AG04450 (cell line): Measurements from ENCODE around the gene IQCF5. TPM values are rescaled to one million over a fixed set of nuclear protein-coding genes. Genes with fewer than 3 reads are reported as not detected.

ENCODE experiments used
- CTCF ChIA-PET: fragments of 300-600, 350-600 bp; formaldehyde crosslinking; extraction: SDS; loops from one replicate; lab custom pipeline; 2022; ENCODE audit warnings: antibody characterized with exemption, inconsistent platforms; lab: Charles Lee
- POLR2A ChIA-PET: fragments of 350-600 bp; formaldehyde crosslinking; extraction: SDS; loops from one replicate; lab custom pipeline; 2021; ENCODE audit warnings: antibody characterized with exemption, inconsistent platforms; lab: Yijun Ruan, JAX
- DNase-seq: peaks from one replicate; pipeline ENCODE4 v3.0.0-alpha.2; 2011; ENCODE audit warnings: low read depth, low spot score
- H3K27ac ChIP-seq: one replicate; pipeline ENCODE4 v1.5.1; 2012; ENCODE audit warnings: low read depth, low read length, control low read depth
- H3K27me3 ChIP-seq: one replicate; pipeline ENCODE4 v1.6.0; 2012; ENCODE audit warnings: low read length; ENCODE audit not compliant: control insufficient read depth, insufficient read depth
- H3K4me3 ChIP-seq: 2 replicates; pipeline ENCODE4 v1.5.1; 2011; ENCODE audit warnings: mild to moderate bottlenecking, low read depth, low read length, control low read depth
- H3K9me3 ChIP-seq: 2 replicates; pipeline ENCODE4 v1.5.1; 2012; ENCODE audit warnings: low read length; ENCODE audit not compliant: control insufficient read depth, insufficient read depth
- polyA plus RNA-seq: library from polyadenylated mRNA; depleted of rRNA; stranded (reverse); fragments of >200 nt; gene quantifications from 2 replicates; pipeline ENCODE4 v1.2.3, GENCODE V29; 2011
- TF ChIP-seq, protein P1 (sequence below): IDR thresholded peaks from 2 replicates; pipeline ENCODE4 v1.5.1; 2011; ENCODE audit warnings: low read depth, low read length, control low read depth, inconsistent platforms

The IQCF5 gene
- polyA plus RNA-seq, 1 experiment: not detected

GRCh38 chr3:51897391-51897790, 22.0 kb upstream of the IQCF5 start:
- no peak overlapping the region for H3K27ac ChIP-seq
- CTCF ChIA-PET: no interaction called here
- H3K9me3 ChIP-seq: no peaks in the 10 kb centered on the region
- DNase-seq: no peak
- no peak overlapping the region for H3K4me3 ChIP-seq
- TF ChIP-seq, protein P1, sequence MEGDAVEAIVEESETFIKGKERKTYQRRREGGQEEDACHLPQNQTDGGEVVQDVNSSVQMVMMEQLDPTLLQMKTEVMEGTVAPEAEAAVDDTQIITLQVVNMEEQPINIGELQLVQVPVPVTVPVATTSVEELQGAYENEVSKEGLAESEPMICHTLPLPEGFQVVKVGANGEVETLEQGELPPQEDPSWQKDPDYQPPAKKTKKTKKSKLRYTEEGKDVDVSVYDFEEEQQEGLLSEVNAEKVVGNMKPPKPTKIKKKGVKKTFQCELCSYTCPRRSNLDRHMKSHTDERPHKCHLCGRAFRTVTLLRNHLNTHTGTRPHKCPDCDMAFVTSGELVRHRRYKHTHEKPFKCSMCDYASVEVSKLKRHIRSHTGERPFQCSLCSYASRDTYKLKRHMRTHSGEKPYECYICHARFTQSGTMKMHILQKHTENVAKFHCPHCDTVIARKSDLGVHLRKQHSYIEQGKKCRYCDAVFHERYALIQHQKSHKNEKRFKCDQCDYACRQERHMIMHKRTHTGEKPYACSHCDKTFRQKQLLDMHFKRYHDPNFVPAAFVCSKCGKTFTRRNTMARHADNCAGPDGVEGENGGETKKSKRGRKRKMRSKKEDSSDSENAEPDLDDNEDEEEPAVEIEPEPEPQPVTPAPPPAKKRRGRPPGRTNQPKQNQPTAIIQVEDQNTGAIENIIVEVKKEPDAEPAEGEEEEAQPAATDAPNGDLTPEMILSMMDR: no peak
- H3K27me3 ChIP-seq: peaks cover 6% of the 10 kb centered on the region
- POLR2A ChIA-PET: no interaction called here

DNA sequence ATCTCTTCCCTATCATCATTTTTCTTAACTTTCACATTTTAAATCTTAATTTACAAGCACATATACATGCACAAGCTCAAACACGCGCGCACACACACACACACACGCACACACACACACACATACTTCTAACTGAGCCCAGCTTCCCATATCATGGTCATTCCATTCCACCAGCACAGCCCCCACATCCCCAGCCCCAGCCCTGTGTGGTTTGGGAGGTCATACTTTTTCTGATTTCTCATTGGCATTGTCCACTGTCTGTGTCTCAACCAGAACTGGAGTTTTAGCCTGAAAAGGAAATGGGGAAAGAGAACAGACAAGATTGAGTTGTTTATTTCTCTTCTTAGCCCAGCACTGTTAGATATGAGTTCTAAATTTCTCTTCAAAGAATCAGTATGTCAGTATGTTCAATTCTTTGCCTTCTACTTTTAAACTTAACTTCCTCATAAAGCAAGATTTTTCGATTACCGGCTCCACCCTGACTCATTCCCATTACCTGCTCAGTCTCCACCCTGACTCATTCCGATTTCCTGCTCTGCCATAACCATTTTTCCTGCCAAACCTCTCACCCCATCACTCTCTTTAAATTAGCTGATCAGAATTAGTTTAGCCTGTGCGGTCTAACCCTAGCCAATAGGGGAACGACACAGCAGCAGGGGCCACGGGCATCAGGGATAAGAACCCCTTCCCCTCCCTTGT, 21.4 kb upstream of the IQCF5 start:
- H3K4me3 ChIP-seq: no peak overlapping the region
- TF ChIP-seq, protein P1: no peak
- POLR2A ChIA-PET: no interaction called here
- peaks cover 6% of the 10 kb centered on the region for H3K27me3 ChIP-seq
- H3K27ac ChIP-seq: no peak overlapping the region
- CTCF ChIA-PET: no interaction called here
- no peak for DNase-seq
- H3K9me3 ChIP-seq: no peaks in the 10 kb centered on the region

- Histone ChIP-seq H3K27ac (no peak overlapping the region), H3K9me3 (no peaks in the 10 kb centered on the region), H3K27me3 (peaks cover 6% of the 10 kb centered on the region), H3K4me3 (no peak overlapping the region)
- DNase-seq: no peak
- POLR2A ChIA-PET: no interaction called here
- TF ChIP-seq, protein P1: no peak
- CTCF ChIA-PET: no interaction called here
Measured at GRCh38 chr3:51894939-51895338, 19.5 kb upstream of the IQCF5 start.

DNA sequence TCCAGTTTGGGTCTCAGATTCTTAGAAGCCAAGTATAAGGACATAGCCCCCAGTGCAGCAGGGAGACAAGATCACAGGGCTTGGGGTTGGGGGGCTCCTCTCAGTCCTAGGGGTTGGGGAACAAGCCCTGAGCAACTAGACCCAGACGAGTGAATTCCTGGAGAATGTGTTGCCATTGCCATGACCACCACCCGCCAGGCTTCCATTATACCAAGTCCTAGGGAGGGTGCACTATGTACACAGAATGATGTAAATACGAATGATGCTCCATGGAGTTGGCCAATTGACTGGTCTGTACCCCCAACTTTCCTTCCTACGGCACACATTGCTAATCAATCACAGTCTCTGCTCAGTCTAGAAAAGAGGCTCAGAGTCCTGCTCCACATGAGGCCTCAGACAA, 19.0 kb upstream of the IQCF5 start:
- Histone ChIP-seq H3K4me3 (no peak overlapping the region), H3K27me3 (peaks cover 6% of the 10 kb centered on the region), H3K27ac (no peak overlapping the region), H3K9me3 (no peaks in the 10 kb centered on the region)
- POLR2A ChIA-PET: no interaction called here
- CTCF ChIA-PET: no interaction called here
- TF ChIP-seq, protein P1: no peak
- no peak for DNase-seq

DNA sequence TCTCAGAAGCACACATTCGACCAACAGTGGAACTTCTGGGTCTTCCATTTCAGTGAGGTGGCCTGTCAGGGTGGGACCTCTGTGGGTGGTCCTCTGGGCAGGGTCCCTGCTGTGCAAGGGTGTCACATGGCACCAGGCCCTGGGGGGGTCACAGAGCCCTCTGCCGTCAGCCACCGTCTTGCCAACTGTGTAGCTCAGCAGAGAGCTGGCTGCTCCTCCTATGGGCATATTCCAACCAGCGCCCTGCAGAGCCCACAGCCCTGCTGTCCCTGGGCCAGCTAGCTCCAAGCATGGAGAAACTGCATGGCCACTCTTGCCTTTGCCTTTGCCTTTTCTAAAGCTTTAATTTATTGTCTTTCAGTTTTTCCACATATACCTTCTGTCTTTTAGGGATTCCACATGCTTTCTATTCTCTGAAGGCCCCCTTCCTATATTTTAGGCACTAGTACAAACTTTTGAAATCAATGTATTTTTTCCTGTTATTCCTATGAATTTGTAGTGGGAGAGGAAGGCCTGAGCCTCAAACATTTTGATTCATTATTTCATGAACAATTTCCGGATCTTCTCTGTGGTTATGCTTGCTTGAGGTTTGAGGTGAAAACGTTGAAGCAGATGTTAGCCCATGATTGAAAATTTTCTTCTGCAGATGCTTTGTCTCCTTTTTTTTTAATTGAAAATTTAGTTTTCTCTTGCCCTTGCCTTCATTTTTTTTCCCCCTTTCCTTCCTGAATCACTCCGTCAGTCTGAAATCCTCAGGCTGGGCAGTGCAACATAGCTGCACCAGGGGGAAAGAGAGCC, 16.0 kb upstream of the IQCF5 start:
- ChIA-PET CTCF (no interaction called here), POLR2A (no interaction called here)
- no peak for DNase-seq
- Histone ChIP-seq H3K4me3 (no peak overlapping the region), H3K9me3 (no peaks in the 10 kb centered on the region), H3K27ac (no peak overlapping the region), H3K27me3 (peaks cover 2% of the 10 kb centered on the region)
- TF ChIP-seq, protein P1: no peak
